OCI-LY1 (cell line): ENCODE results near the gene MXD1.
A peak's percentile ranks its signal among the peaks of the same experiment; 100 is the strongest.

Experiments
- H2AFZ ChIP-seq: fragments of 200-600 bp; sonication (generic), shearing (Covaris generic); 2 replicates; pipeline ENCODE4 v1.6.0; 2014; ENCODE audit warnings: antibody characterized with exemption, mild to moderate bottlenecking, low read length
- H3F3A ChIP-seq: fragments of 200-600 bp; sonication (generic), shearing (Covaris generic); 2 replicates; pipeline ENCODE4 v1.6.0; 2014; ENCODE audit warnings: mild to moderate bottlenecking, antibody characterized with exemption, low read length, moderate library complexity; ENCODE audit not compliant: insufficient read depth
- H3K27ac ChIP-seq: fragments of 200-600 bp; sonication (generic); 2 replicates; pipeline ENCODE4 v1.5.1; 2014; ENCODE audit warnings: low read length, mixed run types, mild to moderate bottlenecking, low read depth; ENCODE audit not compliant: poor library complexity, severe bottlenecking
- H3K27me3 ChIP-seq: fragments of 200-600 bp; sonication (generic); 2 replicates; pipeline ENCODE4 v1.6.0; 2014; ENCODE audit warnings: antibody characterized with exemption, mild to moderate bottlenecking, low read length, moderate library complexity; ENCODE audit not compliant: insufficient read depth
- H3K36me3 ChIP-seq: fragments of 200-600 bp; sonication (generic); 2 replicates; pipeline ENCODE4 v1.6.1; 2014; ENCODE audit warnings: mild to moderate bottlenecking, antibody characterized with exemption, low read length, moderate library complexity, mixed read lengths; ENCODE audit not compliant: insufficient read depth
- H3K4me1 ChIP-seq: fragments of 200-600 bp; sonication (generic); 2 replicates; pipeline ENCODE4 v1.5.1; 2014; ENCODE audit warnings: mild to moderate bottlenecking, low read length, moderate library complexity; ENCODE audit not compliant: insufficient read depth, severe bottlenecking
- H3K4me2 ChIP-seq: fragments of 200-600 bp; sonication (generic), shearing (Covaris generic); 2 replicates; pipeline ENCODE4 v1.6.1; 2014; ENCODE audit warnings: low read length
- H3K4me3 ChIP-seq: fragments of 200-600 bp; sonication (generic); 2 replicates; pipeline ENCODE4 v1.5.1; 2014; ENCODE audit warnings: low read length, low read depth, mild to moderate bottlenecking, mixed read lengths; ENCODE audit not compliant: poor library complexity, severe bottlenecking
- H3K79me2 ChIP-seq: fragments of 200-600 bp; shearing (Covaris generic); 2 replicates; pipeline ENCODE4 v1.6.1; 2016; ENCODE audit warnings: mixed run types, low read length, mixed read lengths; ENCODE audit not compliant: insufficient read depth
- H3K9ac ChIP-seq: fragments of 200-600 bp; sonication (generic), shearing (Covaris generic); 2 replicates; pipeline ENCODE4 v1.6.1; 2014; ENCODE audit warnings: mild to moderate bottlenecking, low read length, mixed read lengths
- H3K9me2 ChIP-seq: fragments of 200-600 bp; sonication (generic), shearing (Covaris generic); 2 replicates; pipeline ENCODE4 v1.6.1; 2014; ENCODE audit warnings: low read depth, mild to moderate bottlenecking, low read length, mixed read lengths
- H3K9me3 ChIP-seq: fragments of 200-600 bp; shearing (Covaris generic); 2 replicates; pipeline ENCODE4 v1.6.1; 2014; ENCODE audit warnings: low read length, mixed read lengths
- H4K20me1 ChIP-seq: fragments of 200-600 bp; sonication (generic), shearing (Covaris generic); 2 replicates; pipeline ENCODE4 v1.6.0; 2016; ENCODE audit warnings: mild to moderate bottlenecking, low read length; ENCODE audit not compliant: insufficient read depth
- CTCF ChIP-seq: fragments of 200-600 bp; sonication (generic), shearing (Covaris generic); IDR thresholded peaks from 2 replicates; pipeline ENCODE4 v1.5.1; 2017; ENCODE audit warnings: mild to moderate bottlenecking, antibody characterized with exemption, low read length, moderate library complexity, mixed read lengths
- EZH2 ChIP-seq: fragments of 200-600 bp; sonication (generic), shearing (Covaris generic); IDR thresholded peaks from 2 replicates; pipeline ENCODE4 v1.8.0; 2017; ENCODE audit warnings: borderline replicate concordance, mixed run types, mild to moderate bottlenecking, antibody characterized with exemption, low read length, moderate library complexity, mixed read lengths

The MXD1 gene

GRCh38 chr2:69946351-69947324 is 31.7 kb downstream of the MXD1 start:
- no peaks in the 10 kb centered on the region for H3K27me3 ChIP-seq
- no peaks in the 10 kb centered on the region for H3K9me3 ChIP-seq
- no peaks in the 10 kb centered on the region for H4K20me1 ChIP-seq
- H3K4me3 ChIP-seq, result peak overlapping the region; percentile 9
- peak overlapping the region; percentile 57 for H3K4me2 ChIP-seq
- peak overlapping the region; percentile 34 for H3K27ac ChIP-seq
- TF ChIP-seq CTCF (no peak), EZH2 (no peak)
- peaks cover 11% of the 10 kb centered on the region for H3K4me1 ChIP-seq
- peak overlapping the region; percentile 87 for H2AFZ ChIP-seq
- H3K36me3 ChIP-seq, result peaks cover 13% of the 10 kb centered on the region; the same call in 1 of the 2 replicates
- no peaks in the 10 kb centered on the region for H3K79me2 ChIP-seq
- H3K9ac ChIP-seq, result peak overlapping the region; percentile 20
- H3K9me2 ChIP-seq, result no peaks in the 10 kb centered on the region
- no peaks in the 10 kb centered on the region for H3F3A ChIP-seq

- Histone ChIP-seq H3K27me3 (no peaks in the 10 kb centered on the region), H3K4me2 (no peak overlapping the region), H3K9me3 (no peaks in the 10 kb centered on the region), H3K27ac (no peak overlapping the region), H3K79me2 (no peaks in the 10 kb centered on the region), H3K4me3 (no peak overlapping the region), H3K9ac (no peak overlapping the region), H3K9me2 (no peaks in the 10 kb centered on the region), H3K36me3 (peaks cover 7% of the 10 kb centered on the region; the same call in 1 of the 2 replicates), H4K20me1 (no peaks in the 10 kb centered on the region), H3K4me1 (peaks cover 11% of the 10 kb centered on the region), H3F3A (no peaks in the 10 kb centered on the region), H2AFZ (peak overlapping the region; percentile 87)
- TF ChIP-seq CTCF (no peak), EZH2 (no peak)
Measured at GRCh38 chr2:69947325-69947931, 32.5 kb downstream of the MXD1 start.

- H3K4me2 ChIP-seq, result no peak overlapping the region
- peaks cover 4% of the 10 kb centered on the region; the same call in 1 of the 2 replicates for H3K36me3 ChIP-seq
- H3K4me3 ChIP-seq, result no peak overlapping the region
- H3K27me3 ChIP-seq, result no peaks in the 10 kb centered on the region
- H3K27ac ChIP-seq, result no peak overlapping the region
- H3K9ac ChIP-seq, result no peak overlapping the region
- H2AFZ ChIP-seq, result no peak overlapping the region
- TF ChIP-seq EZH2, result no peak
- TF ChIP-seq CTCF, result no peak
- peaks cover 11% of the 10 kb centered on the region for H3K4me1 ChIP-seq
- H3K9me3 ChIP-seq, result no peaks in the 10 kb centered on the region
- H4K20me1 ChIP-seq, result no peaks in the 10 kb centered on the region
- no peaks in the 10 kb centered on the region for H3K79me2 ChIP-seq
- H3K9me2 ChIP-seq, result no peaks in the 10 kb centered on the region
- H3F3A ChIP-seq, result no peaks in the 10 kb centered on the region
Measured at GRCh38 chr2:69948032-69948962, 33.4 kb downstream of the MXD1 start.
